A549 (cell line): Measurements from ENCODE around the gene FAM124B. TPM values are rescaled to one million over a fixed set of nuclear protein-coding genes. Genes with fewer than 3 reads are reported as not detected.

Experiments
- ATAC-seq, 2 experiments: fragments of 200-7000 bp in 1 of 2; fragments of >200 bp in 1 of 2; cut with Nextera tagmentation in 1 of 2; cut with Tn5 transposase in 1 of 2; 3 replicates each; pipeline versions ENCODE4 v1.8.0 to v1.9.1; 2018 to 2020; ENCODE audit warnings: mild to moderate bottlenecking in 1 of 2, moderate library complexity in 1 of 2
- CTCF ChIA-PET: fragments of 300-600 bp; sonication (Branson Sonifier 250); formaldehyde crosslinking; extraction: SDS; loops from one replicate; lab custom pipeline; 2021; ENCODE audit warnings: antibody characterized with exemption, inconsistent platforms; lab: Yijun Ruan, JAX
- POLR2A ChIA-PET: fragments of 350-600 bp; formaldehyde crosslinking; extraction: SDS; loops from one replicate; lab custom pipeline; 2021; ENCODE audit warnings: antibody characterized with exemption, inconsistent platforms; lab: Yijun Ruan, JAX
- DNase-seq, 2 experiments: peaks; one replicate each; pipeline versions ENCODE4 v3.0.0 to v3.0.0-alpha.2; 2011 to 2016; ENCODE audit warnings: low read depth in 1 of 2, low spot score in 1 of 2
- FAIRE-seq: peaks from 2 replicates; lab custom pipeline; 2011; peaks lifted over from hg19 to GRCh38; lab: Jason Lieb, UNC
- H3K27ac ChIP-seq, 2 experiments: fragments of >200 bp; sonication (Bioruptor Twin); formaldehyde crosslinking; 3 replicates each; pipeline ENCODE4 v1.5.1; 2016 to 2017
- H3K4me1 ChIP-seq: fragments of >200 bp; sonication (Bioruptor Twin); formaldehyde crosslinking; 3 replicates; pipeline ENCODE4 v1.6.1; 2016
- H3K4me2 ChIP-seq: fragments of >200 bp; sonication (Bioruptor Twin); formaldehyde crosslinking; 3 replicates; pipeline ENCODE4 v1.6.1; 2016
- H3K4me3 ChIP-seq: fragments of >200 bp; sonication (Bioruptor Twin); formaldehyde crosslinking; 3 replicates; pipeline ENCODE4 v1.5.1; 2016
- H3K9me3 ChIP-seq: fragments of >200 bp; sonication (Bioruptor Twin); formaldehyde crosslinking; 3 replicates; pipeline ENCODE4 v1.6.1; 2016
- CBX8 ChIP-seq: fragments of 200-600 bp; sonication (generic); IDR thresholded peaks from 2 replicates; pipeline ENCODE4 v1.6.1; 2016
- EHMT2 ChIP-seq: fragments of 200-600 bp; sonication (generic); IDR thresholded peaks from 2 replicates; pipeline ENCODE4 v1.6.1; 2016; ENCODE audit warnings: antibody characterized with exemption, low read depth, mild to moderate bottlenecking, moderate library complexity
- FOSB ChIP-seq: fragments of 250-450 bp; sonication (Bioruptor Pico); IDR thresholded peaks from 2 replicates; pipeline ENCODE4 v1.5.0; 2020; ENCODE audit warnings: mild to moderate bottlenecking, moderate library complexity
- FOSL2 ChIP-seq, 2 experiments: fragments of 450-650 bp in 1 of 2; fragments of >200 bp in 1 of 2; sonication (Bioruptor Twin) in 1 of 2; formaldehyde crosslinking; IDR thresholded peaks; 2 replicates each; pipeline versions ENCODE4 v1.5.0 to v1.6.1; 2016 to 2020; ENCODE audit warnings: mild to moderate bottlenecking in 1 of 2, moderate library complexity in 1 of 2
- FOXS1 ChIP-seq: fragments of 250-450 bp; sonication (Bioruptor Pico); IDR thresholded peaks from 2 replicates; pipeline ENCODE4 v1.5.0; 2020; ENCODE audit warnings: mild to moderate bottlenecking, moderate library complexity
- GATA3 ChIP-seq: IDR thresholded peaks from 2 replicates; pipeline ENCODE4 v1.6.1; 2012; ENCODE audit warnings: borderline replicate concordance
- HOXB13 ChIP-seq: fragments of 250-450 bp; sonication (Bioruptor Pico); IDR thresholded peaks from 2 replicates; pipeline ENCODE4 v1.5.0; 2020; ENCODE audit warnings: low read depth, mild to moderate bottlenecking, moderate library complexity
- HOXB5 ChIP-seq: fragments of 250-450 bp; sonication (Bioruptor Pico); IDR thresholded peaks from 2 replicates; pipeline ENCODE4 v1.5.0; 2020; ENCODE audit warnings: mild to moderate bottlenecking, moderate library complexity
- KDM1A ChIP-seq: fragments of 200-600 bp; sonication (generic); IDR thresholded peaks from 2 replicates; pipeline ENCODE4 v1.6.1; 2016; ENCODE audit warnings: low read depth, mild to moderate bottlenecking
- NR3C1 ChIP-seq: fragments of >200 bp; sonication (Bioruptor Twin); formaldehyde crosslinking; IDR thresholded peaks from 3 replicates; pipeline ENCODE4 v1.6.1; 2017
- POLR2AphosphoS2 ChIP-seq: conservative IDR thresholded peaks from 2 replicates; pipeline ENCODE4 v1.6.1; 2012; ENCODE audit warnings: low read length, improper control_type of control experiment, inconsistent platforms
- RAD21 ChIP-seq, 2 experiments: fragments of >200 bp in 1 of 2; sonication (Bioruptor Twin) in 1 of 2; formaldehyde crosslinking in 1 of 2; IDR thresholded peaks in 1 of 2; conservative IDR thresholded peaks in 1 of 2; 2 replicates in 1 of 2; 3 replicates in 1 of 2; pipeline ENCODE4 v1.6.1; 2012 to 2018; ENCODE audit warnings: inconsistent platforms in 1 of 2
- TP53 ChIP-seq: fragments of 250-450 bp; sonication (Bioruptor Pico); IDR thresholded peaks from 2 replicates; pipeline ENCODE4 v1.5.0; 2021; ENCODE audit warnings: mild to moderate bottlenecking, moderate library complexity
- ZNF302 ChIP-seq: fragments of 250-450 bp; sonication (Bioruptor Pico); IDR thresholded peaks from 2 replicates; pipeline ENCODE4 v1.9.0; 2021; ENCODE audit warnings: inconsistent platforms, mild to moderate bottlenecking, moderate library complexity
- ZSCAN20 ChIP-seq: fragments of 250-450 bp; sonication (Bioruptor Pico); IDR thresholded peaks from 2 replicates; pipeline ENCODE4 v1.8.0; 2022; ENCODE audit warnings: mild to moderate bottlenecking, moderate library complexity
- WGBS: methylation state at CpG from one replicate; pipeline ENCODE4 v1.1.6; 2017; ENCODE audit errors: missing lambda C conversion rate; 5-methylcytosine and 5-hydroxymethylcytosine counted together
- polyA plus RNA-seq, 4 experiments: library from polyadenylated mRNA; depleted of rRNA in 3 of 4; stranded (reverse); fragments of >200 nt; fragmentation: RNase III in 1 of 4; extraction: RNeasy Plus Mini Kit Qiagen cat#74134 plus additional on column Dnase treatment in 1 of 4; gene quantifications; 2 replicates in 3 of 4; 3 replicates in 1 of 4; pipeline ENCODE4 v1.2.3, GENCODE V29; 2011 to 2017
- TF ChIP-seq, protein P1 (sequence below): fragments of 150-350 bp; IDR thresholded peaks from 2 replicates; pipeline ENCODE4 v1.6.1; 2014; ENCODE audit warnings: low read depth, mild to moderate bottlenecking, low read length
- TF ChIP-seq, protein P2 (sequence below): fragments of >200 bp; sonication (Bioruptor Twin); formaldehyde crosslinking; IDR thresholded peaks from 3 replicates; pipeline ENCODE4 v1.6.1; 2016
- TF ChIP-seq, protein P3 (sequence below): fragments of >200 bp; sonication (Bioruptor Twin); formaldehyde crosslinking; IDR thresholded peaks from 3 replicates; pipeline ENCODE4 v1.5.1; 2016

Gene FAM124B
- polyA plus RNA-seq, 2 of the 4 experiments (the other 2 are of a cell fraction), result not detected

DNA sequence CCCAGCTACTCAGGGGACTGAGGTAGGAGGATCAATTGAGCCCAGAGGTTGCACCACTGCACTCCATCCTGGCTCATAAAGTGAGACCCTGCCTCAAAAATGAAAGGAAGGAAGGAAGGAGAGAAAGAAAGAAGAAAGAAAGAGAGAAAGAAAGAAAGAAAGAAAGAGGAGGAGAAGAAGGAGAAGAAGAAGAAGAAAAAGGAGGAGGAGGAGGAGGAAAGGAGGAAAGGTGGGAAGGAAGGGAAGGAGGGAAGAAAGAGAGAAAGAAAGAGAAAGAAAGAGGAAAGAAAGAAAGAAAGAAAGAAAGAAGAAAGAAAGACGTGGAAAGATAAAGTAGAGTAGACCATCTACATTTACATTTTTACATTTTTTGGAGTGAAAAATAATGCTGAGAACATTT, 39.8 kb downstream of the FAM124B start:
- no peak overlapping the region for H3K4me2 ChIP-seq
- DNase-seq, result no peak
- 77% methylated on average over 1 of the region's 1 CpG for WGBS
- no peak for FAIRE-seq
- no peak for ATAC-seq
- POLR2A ChIA-PET, result no interaction called here
- H3K27ac ChIP-seq, result no peak overlapping the region
- H3K4me1 ChIP-seq, result no peaks in the 10 kb centered on the region
- no peak for TF ChIP-seq FOSB
- no peak for TF ChIP-seq NR3C1
- TF ChIP-seq EHMT2, result no peak
- no peak for TF ChIP-seq FOXS1 (CRISPR knock-in tag)
- no peak for TF ChIP-seq GATA3
- TF ChIP-seq POLR2AphosphoS2, result no peak
- TF ChIP-seq ZNF302, result no peak
- TF ChIP-seq, protein P1, sequence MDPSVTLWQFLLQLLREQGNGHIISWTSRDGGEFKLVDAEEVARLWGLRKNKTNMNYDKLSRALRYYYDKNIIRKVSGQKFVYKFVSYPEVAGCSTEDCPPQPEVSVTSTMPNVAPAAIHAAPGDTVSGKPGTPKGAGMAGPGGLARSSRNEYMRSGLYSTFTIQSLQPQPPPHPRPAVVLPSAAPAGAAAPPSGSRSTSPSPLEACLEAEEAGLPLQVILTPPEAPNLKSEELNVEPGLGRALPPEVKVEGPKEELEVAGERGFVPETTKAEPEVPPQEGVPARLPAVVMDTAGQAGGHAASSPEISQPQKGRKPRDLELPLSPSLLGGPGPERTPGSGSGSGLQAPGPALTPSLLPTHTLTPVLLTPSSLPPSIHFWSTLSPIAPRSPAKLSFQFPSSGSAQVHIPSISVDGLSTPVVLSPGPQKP, result no peak
- no peak for TF ChIP-seq CBX8
- no peak for TF ChIP-seq FOSL2 (IDR thresholded peaks at IDR 0.05)
- no peak for TF ChIP-seq FOSL2 (CRISPR knock-in tag; IDR thresholded peaks at IDR 0.05)
- no peak for TF ChIP-seq KDM1A
- no peak for TF ChIP-seq HOXB13 (CRISPR knock-in tag)
- no peak overlapping the region for H3K4me3 ChIP-seq
- CTCF ChIA-PET, result interaction anchor here (5.8 kb wide), 1 partner anchor 287 kb away, joined by 69 read pairs; no protein-coding TSS in a partner anchor
- no peaks in the 10 kb centered on the region for H3K9me3 ChIP-seq

DNA sequence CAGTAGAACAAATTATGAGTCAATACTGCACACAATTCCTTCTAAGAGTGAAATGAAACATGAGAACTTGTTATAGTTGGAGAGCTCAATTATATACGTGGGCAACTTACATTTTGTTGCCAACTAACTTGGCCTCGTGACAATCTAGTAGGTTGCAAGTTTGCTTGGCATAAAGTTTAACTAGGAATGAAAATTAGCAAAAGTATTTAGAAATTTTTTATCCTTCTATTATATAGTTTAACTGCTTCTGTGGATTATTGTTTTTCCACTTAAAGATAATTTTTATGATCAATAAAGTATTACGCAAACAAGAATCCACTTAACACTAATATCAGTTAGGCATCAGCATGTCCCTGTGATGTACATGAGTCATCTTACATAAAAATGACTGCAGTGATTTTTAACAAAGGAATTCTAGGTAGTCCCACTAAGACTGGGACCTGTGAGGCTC, 41.1 kb downstream of the FAM124B start:
- H3K9me3 ChIP-seq, result no peaks in the 10 kb centered on the region
- CTCF ChIA-PET, result interaction anchor here (1.1 to 5.8 kb wide), 5 partner anchors 8 to 390 kb away, joined by 3 to 69 read pairs (median 13); no protein-coding TSS in a partner anchor
- no peak for FAIRE-seq
- H3K4me3 ChIP-seq, result no peak overlapping the region
- H3K4me1 ChIP-seq, result no peaks in the 10 kb centered on the region
- ATAC-seq, result no peak
- WGBS, result 56% methylated on average over 3 of the region's 3 CpGs
- no peak overlapping the region for H3K27ac ChIP-seq
- no peak for TF ChIP-seq TP53
- TF ChIP-seq, protein P2, sequence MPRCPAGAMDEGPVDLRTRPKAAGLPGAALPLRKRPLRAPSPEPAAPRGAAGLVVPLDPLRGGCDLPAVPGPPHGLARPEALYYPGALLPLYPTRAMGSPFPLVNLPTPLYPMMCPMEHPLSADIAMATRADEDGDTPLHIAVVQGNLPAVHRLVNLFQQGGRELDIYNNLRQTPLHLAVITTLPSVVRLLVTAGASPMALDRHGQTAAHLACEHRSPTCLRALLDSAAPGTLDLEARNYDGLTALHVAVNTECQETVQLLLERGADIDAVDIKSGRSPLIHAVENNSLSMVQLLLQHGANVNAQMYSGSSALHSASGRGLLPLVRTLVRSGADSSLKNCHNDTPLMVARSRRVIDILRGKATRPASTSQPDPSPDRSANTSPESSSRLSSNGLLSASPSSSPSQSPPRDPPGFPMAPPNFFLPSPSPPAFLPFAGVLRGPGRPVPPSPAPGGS, result no peak
- no peak overlapping the region for H3K4me2 ChIP-seq
- no peak for DNase-seq
- POLR2A ChIA-PET, result no interaction called here

DNA sequence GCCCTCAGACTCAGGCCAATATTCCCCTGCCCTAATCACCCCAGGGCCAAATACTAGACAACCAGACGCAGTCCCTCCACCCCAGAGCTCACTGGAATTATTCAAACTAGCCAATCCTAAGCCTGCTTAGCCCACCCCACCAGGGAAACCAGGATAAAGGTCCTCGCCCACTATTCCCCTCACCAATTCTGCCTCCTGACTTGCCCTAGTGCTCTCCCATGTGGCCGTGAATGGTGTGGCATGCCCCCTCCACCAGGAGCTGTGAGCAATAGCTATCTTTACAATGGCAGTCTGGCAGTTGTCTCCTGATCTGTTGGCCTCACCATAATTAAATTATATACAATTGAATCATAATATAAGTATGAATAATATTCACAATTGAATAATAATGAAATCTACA, 42.3 kb downstream of the FAM124B start:
- ChIA-PET CTCF (interaction anchor here (1.0 to 5.8 kb wide), 5 partner anchors 9 to 389 kb away, joined by 3 to 69 read pairs (median 13); no protein-coding TSS in a partner anchor), POLR2A (no interaction called here)
- FAIRE-seq, result no peak
- H3K4me3 ChIP-seq, result no peak overlapping the region
- DNase-seq, result peak in 1 of 2 experiments; percentile 8
- H3K4me2 ChIP-seq, result no peak overlapping the region
- no peaks in the 10 kb centered on the region for H3K4me1 ChIP-seq
- 55% methylated on average over 3 of the region's 3 CpGs for WGBS
- TF ChIP-seq RAD21 (conservative IDR thresholded peaks at IDR 0.05 in 1 of 2, IDR thresholded peaks at IDR 0.05 in 1 of 2) (peak in 1 of 2 experiments; percentile 36; a peak in 2 of 5 replicates), HOXB5 (CRISPR knock-in tag) (no peak), ZSCAN20 (CRISPR knock-in tag) (no peak)
- TF ChIP-seq, protein P3, sequence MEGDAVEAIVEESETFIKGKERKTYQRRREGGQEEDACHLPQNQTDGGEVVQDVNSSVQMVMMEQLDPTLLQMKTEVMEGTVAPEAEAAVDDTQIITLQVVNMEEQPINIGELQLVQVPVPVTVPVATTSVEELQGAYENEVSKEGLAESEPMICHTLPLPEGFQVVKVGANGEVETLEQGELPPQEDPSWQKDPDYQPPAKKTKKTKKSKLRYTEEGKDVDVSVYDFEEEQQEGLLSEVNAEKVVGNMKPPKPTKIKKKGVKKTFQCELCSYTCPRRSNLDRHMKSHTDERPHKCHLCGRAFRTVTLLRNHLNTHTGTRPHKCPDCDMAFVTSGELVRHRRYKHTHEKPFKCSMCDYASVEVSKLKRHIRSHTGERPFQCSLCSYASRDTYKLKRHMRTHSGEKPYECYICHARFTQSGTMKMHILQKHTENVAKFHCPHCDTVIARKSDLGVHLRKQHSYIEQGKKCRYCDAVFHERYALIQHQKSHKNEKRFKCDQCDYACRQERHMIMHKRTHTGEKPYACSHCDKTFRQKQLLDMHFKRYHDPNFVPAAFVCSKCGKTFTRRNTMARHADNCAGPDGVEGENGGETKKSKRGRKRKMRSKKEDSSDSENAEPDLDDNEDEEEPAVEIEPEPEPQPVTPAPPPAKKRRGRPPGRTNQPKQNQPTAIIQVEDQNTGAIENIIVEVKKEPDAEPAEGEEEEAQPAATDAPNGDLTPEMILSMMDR, result 0 out of 3 replicates have a peak, but pooled peaks have one; percentile 5
- no peak overlapping the region for H3K27ac ChIP-seq
- peak in 1 of 2 experiments; percentile 69; a peak in 3 of 6 replicates for ATAC-seq
- no peaks in the 10 kb centered on the region for H3K9me3 ChIP-seq
